HG03442 (cell line): ENCODE data around the gene XRCC1.
"Not testable (repeated sequence)": the region's sequence is repeated elsewhere in the genome, so short reads cannot be mapped to it uniquely, and the experiment has no call there.

Source experiments
- ATAC-seq: cut with Tn5 transposase; IDR thresholded peaks from one replicate; pipeline ENCODE4 v1.9.1; 2021; ENCODE audit warnings: mild to moderate bottlenecking, moderate library complexity; ENCODE audit not compliant: unreplicated experiment

The XRCC1 gene

GRCh38 chr19:43547926-43548325 is 27.4 kb downstream of the XRCC1 start:
- ATAC-seq: not testable (repeated sequence)

- no peak for ATAC-seq
These were observed 28.7 kb downstream of the XRCC1 start for GRCh38 chr19:43546581-43546980.

- no peak for ATAC-seq
These were observed 29.3 kb downstream of the XRCC1 start for GRCh38 chr19:43545981-43546380.

GRCh38 chr19:43545276-43545675 is 30.1 kb downstream of the XRCC1 start:
- no peak for ATAC-seq

GRCh38 chr19:43544077-43544476 is 31.2 kb downstream of the XRCC1 start:
- ATAC-seq: no peak

GRCh38 chr19:43541920-43542650 is 33.2 kb downstream of the XRCC1 start:
- no peak for ATAC-seq

- ATAC-seq: no peak
These were observed 34.9 kb downstream of the XRCC1 start for GRCh38 chr19:43540381-43540780.

- ATAC-seq: no peak
These were observed 36.4 kb downstream of the XRCC1 start for GRCh38 chr19:43538922-43539321.

- no peak for ATAC-seq
These were observed 40.2 kb downstream of the XRCC1 start for GRCh38 chr19:43534816-43535761.

GRCh38 chr19:43534305-43534815 is 41.0 kb downstream of the XRCC1 start:
- no peak for ATAC-seq

GRCh38 chr19:43533546-43534304 is 41.6 kb downstream of the XRCC1 start:
- peak; percentile 41 for ATAC-seq

GRCh38 chr19:43532962-43533545 is 42.3 kb downstream of the XRCC1 start, which contains the start of gene ZNF575:
Gene ZNF575 (plus strand): TSS chr19:43533188. CDS start chr19:43534423, 1,235 bp downstream.
- peak; percentile 58 for ATAC-seq

GRCh38 chr19:43532571-43532961 is 42.8 kb downstream of the XRCC1 start:
- ATAC-seq: peak; percentile 17

GRCh38 chr19:43527860-43528622 is 47.3 kb downstream of the XRCC1 start:
- no peak for ATAC-seq

GRCh38 chr19:43526884-43527859 is 48.2 kb downstream of the XRCC1 start, which contains the start of gene ETHE1:
Gene ETHE1 (minus strand): TSS chr19:43527201. CDS start chr19:43527177, 24 bp downstream.
- peak; percentile 56 for ATAC-seq

GRCh38 chr19:43525836-43526771 is 49.2 kb downstream of the XRCC1 start:
- ATAC-seq: no peak
